HCT116 (cell line): Measurements from ENCODE around the gene TRIOBP. TPM values are rescaled to one million over a fixed set of nuclear protein-coding genes. Genes with fewer than 3 reads are reported as not detected.

Experiments used
- ATAC-seq: fragments of 200-7000 bp; cut with Tn5 transposase; 2 replicates; pipeline ENCODE4 v1.9.1; 2020; ENCODE audit warnings: mild to moderate bottlenecking, moderate library complexity
- BruUV-seq: library from RNA; stranded (reverse); fragments of 400-500 nt; replicated peaks from 2 replicates; lab custom pipeline; 2021; lab: Mats Ljungman, UMichigan
- CTCF ChIA-PET: fragments of 300-600 bp; sonication (Branson Sonifier 250); formaldehyde crosslinking; loops from one replicate; lab custom pipeline; 2021; ENCODE audit warnings: antibody characterized with exemption; lab: Charles Lee
- POLR2A ChIA-PET: fragments of 300-600, 350-600 bp; sonication (Branson Sonifier 250); formaldehyde crosslinking; loops from one replicate; lab custom pipeline; 2021; ENCODE audit warnings: antibody characterized with exemption; lab: Charles Lee
- RAD21 ChIA-PET, 2 experiments: fragments of 300-600 bp; sonication (Branson Sonifier 250); formaldehyde crosslinking; loops; one replicate each; lab custom pipeline; 2023; ENCODE audit warnings: low total read pairs in 2 of 2; ENCODE audit not compliant: uncharacterized antibody in 2 of 2, unreplicated experiment in 2 of 2, low non-redundant PET in 1 of 2; lab: Charles Lee
- DNase-seq: peaks from one replicate; pipeline ENCODE4 v3.0.0-alpha.2; 2010; ENCODE audit warnings: low read depth, low spot score
- H2AFZ ChIP-seq: fragments of 200-600 bp; shearing (Covaris generic), sonication (generic); 2 replicates; pipeline ENCODE4 v1.6.1; 2017; ENCODE audit warnings: low read depth, mixed run types, mixed read lengths, antibody characterized with exemption, low read length; ENCODE audit not compliant: poor library complexity, severe bottlenecking
- H3K27ac ChIP-seq: 2 replicates; pipeline ENCODE4 v1.5.1; 2012; ENCODE audit warnings: low read depth, low read length
- H3K27me3 ChIP-seq: fragments of 200-600 bp; sonication (generic); 2 replicates; pipeline ENCODE4 v1.6.1; 2016; ENCODE audit warnings: mixed run types, low read length, mixed read lengths; ENCODE audit not compliant: insufficient read depth
- H3K36me3 ChIP-seq, 2 experiments: fragments of 200-500 bp in 1 of 2; fragments of 200-600 bp in 1 of 2; sonication (Bioruptor generic) in 1 of 2; sonication (generic) in 1 of 2; 2 replicates each; pipeline versions ENCODE4 v1.5.1 to v1.6.1; 2014 to 2016; ENCODE audit warnings: low read length in 2 of 2, inconsistent platforms in 1 of 2, mixed read lengths in 1 of 2, mixed run types in 1 of 2; ENCODE audit not compliant: insufficient read depth in 2 of 2, control insufficient read depth in 1 of 2
- H3K4me1 ChIP-seq, 2 experiments: fragments of 200-600 bp in 1 of 2; sonication (generic) in 1 of 2; 2 replicates each; pipeline versions ENCODE4 v1.5.1 to v1.6.1; 2012 to 2017; ENCODE audit warnings: low read length in 2 of 2, inconsistent platforms in 1 of 2, mild to moderate bottlenecking in 1 of 2, mixed read lengths in 1 of 2, mixed run types in 1 of 2, moderate library complexity in 1 of 2; ENCODE audit not compliant: insufficient read depth in 2 of 2, control insufficient read depth in 1 of 2
- H3K4me2 ChIP-seq: fragments of 200-600 bp; sonication (generic); 2 replicates; pipeline ENCODE4 v1.6.1; 2017; ENCODE audit warnings: mixed run types, low read length, mixed read lengths
- H3K4me3 ChIP-seq, 2 experiments: fragments of 200-600 bp in 1 of 2; sonication (generic) in 1 of 2; replicated peaks in 1 of 2; 2 replicates each; pipeline ENCODE4 v1.5.1; 2011 to 2016; ENCODE audit warnings: low read length in 2 of 2, control low read depth in 1 of 2, low read depth in 1 of 2, mild to moderate bottlenecking in 1 of 2, mixed read lengths in 1 of 2, mixed run types in 1 of 2
- H3K79me2 ChIP-seq: fragments of 200-600 bp; sonication (generic); 2 replicates; pipeline ENCODE4 v1.6.1; 2017; ENCODE audit warnings: mild to moderate bottlenecking, mixed run types, low read length, moderate library complexity, mixed read lengths; ENCODE audit not compliant: insufficient read depth
- H3K9ac ChIP-seq: fragments of 200-600 bp; sonication (generic); 2 replicates; pipeline ENCODE4 v1.6.1; 2016; ENCODE audit warnings: low read length, mixed read lengths
- H3K9me2 ChIP-seq: fragments of 200-600 bp; sonication (generic), shearing (Covaris generic); 2 replicates; pipeline ENCODE4 v1.6.1; 2017; ENCODE audit warnings: mixed run types, mild to moderate bottlenecking, moderate library complexity; ENCODE audit not compliant: insufficient read depth
- H3K9me3 ChIP-seq, 2 experiments: fragments of 200-500 bp in 1 of 2; fragments of 200-600 bp in 1 of 2; sonication (Bioruptor generic) in 1 of 2; sonication (generic) in 1 of 2; 2 replicates each; pipeline ENCODE4 v1.6.1; 2014 to 2017; ENCODE audit warnings: low read length in 2 of 2, mixed read lengths in 2 of 2, inconsistent platforms in 1 of 2, low read depth in 1 of 2, mild to moderate bottlenecking in 1 of 2, mixed run types in 1 of 2, moderate library complexity in 1 of 2; ENCODE audit not compliant: control insufficient read depth in 1 of 2, insufficient read depth in 1 of 2
- H4K20me1 ChIP-seq: fragments of 200-600 bp; sonication (generic), shearing (Covaris generic); 2 replicates; pipeline ENCODE4 v1.6.1; 2017; ENCODE audit warnings: mixed run types, mild to moderate bottlenecking, moderate library complexity; ENCODE audit not compliant: insufficient read depth
- CBX3 ChIP-seq: IDR thresholded peaks from 2 replicates; pipeline ENCODE4 v1.6.1; 2012; ENCODE audit warnings: low read depth
- CEBPB ChIP-seq: IDR thresholded peaks from 2 replicates; pipeline ENCODE4 v1.6.1; 2012; ENCODE audit warnings: low read depth
- ELF1 ChIP-seq: IDR thresholded peaks from 2 replicates; pipeline ENCODE4 v1.6.1; 2012; ENCODE audit warnings: low read depth, borderline replicate concordance
- FOSL1 ChIP-seq: IDR thresholded peaks from 2 replicates; pipeline ENCODE4 v1.6.1; 2012; ENCODE audit warnings: low read depth
- JUND ChIP-seq: IDR thresholded peaks from 2 replicates; pipeline ENCODE4 v1.6.1; 2012
- POLR2AphosphoS5 ChIP-seq: IDR thresholded peaks from 2 replicates; pipeline ENCODE4 v1.6.1; 2011; ENCODE audit warnings: mild to moderate bottlenecking, low read depth, low read length, moderate library complexity
- RAD21 ChIP-seq: IDR thresholded peaks from 2 replicates; pipeline ENCODE4 v1.6.1; 2012; ENCODE audit warnings: low read depth, mild to moderate bottlenecking
- SIN3A ChIP-seq: IDR thresholded peaks from 2 replicates; pipeline ENCODE4 v1.6.1; 2012; ENCODE audit warnings: low read depth
- SP1 ChIP-seq: IDR thresholded peaks from 2 replicates; pipeline ENCODE4 v1.6.1; 2012; ENCODE audit warnings: low read depth
- SRF ChIP-seq: IDR thresholded peaks from 2 replicates; pipeline ENCODE4 v1.6.1; 2012; ENCODE audit warnings: low read depth
- TCF7L2 ChIP-seq: IDR thresholded peaks from 2 replicates; pipeline ENCODE4 v1.7.0; 2011; ENCODE audit warnings: borderline replicate concordance, inconsistent platforms; ENCODE audit not compliant: insufficient read depth, insufficient read length; ENCODE audit errors: extremely low read depth
- YY1 ChIP-seq: IDR thresholded peaks from 2 replicates; pipeline ENCODE4 v1.6.1; 2011; ENCODE audit warnings: low read length, low read depth, moderate library complexity, mild to moderate bottlenecking; ENCODE audit not compliant: insufficient replicate concordance; ENCODE audit errors: extremely low read depth
- ZFX ChIP-seq: fragments of 450-650 bp; IDR thresholded peaks from 2 replicates; pipeline ENCODE4 v1.6.1; 2017
- ZNF274 ChIP-seq: fragments of 200-500 bp; sonication (Bioruptor generic); IDR thresholded peaks from 2 replicates; pipeline ENCODE4 v1.6.1; 2014; ENCODE audit warnings: mild to moderate bottlenecking, low read depth, low read length, inconsistent platforms
- intact Hi-C: fragments of 100-400 bp; cut with micrococcal nuclease; formaldehyde crosslinking; loops from 2 replicates; pipeline ENCODE4 v1.10.0; 2022
- total RNA-seq: library from RNA; stranded (reverse); gene quantifications from one replicate; pipeline ENCODE4 v1.2.1, GENCODE V29; 2021; ENCODE audit not compliant: unreplicated experiment
- TF ChIP-seq, protein P1 (sequence below): IDR thresholded peaks from 2 replicates; pipeline ENCODE4 v1.6.1; 2012; ENCODE audit warnings: low read depth
- TF ChIP-seq, protein P2 (sequence below): IDR thresholded peaks from 2 replicates; pipeline ENCODE4 v1.6.1; 2012
- TF ChIP-seq, protein P3 (sequence below): IDR thresholded peaks from 2 replicates; pipeline ENCODE4 v1.6.1; 2012
- TF ChIP-seq, protein P4 (sequence below), 3 experiments: fragments of 200-600 bp in 1 of 3; sonication (generic) in 1 of 3; IDR thresholded peaks in 2 of 3; conservative IDR thresholded peaks in 1 of 3; 2 replicates each; pipeline ENCODE4 v1.5.1; 2012 to 2017; ENCODE audit warnings: low read depth in 2 of 3, low read length in 2 of 3, antibody characterized with exemption in 1 of 3, borderline replicate concordance in 1 of 3, control low read depth in 1 of 3, mild to moderate bottlenecking in 1 of 3, mixed read lengths in 1 of 3, mixed run types in 1 of 3, moderate library complexity in 1 of 3; ENCODE audit not compliant: insufficient read depth in 1 of 3
- TF ChIP-seq, protein P5 (sequence below): IDR thresholded peaks from 2 replicates; pipeline ENCODE4 v1.6.1; 2011; ENCODE audit warnings: mild to moderate bottlenecking, low read length, moderate library complexity; ENCODE audit not compliant: insufficient replicate concordance; ENCODE audit errors: extremely low read depth

Gene TRIOBP
- total RNA-seq, 1 experiment from 2014 or later: 244 TPM

DNA sequence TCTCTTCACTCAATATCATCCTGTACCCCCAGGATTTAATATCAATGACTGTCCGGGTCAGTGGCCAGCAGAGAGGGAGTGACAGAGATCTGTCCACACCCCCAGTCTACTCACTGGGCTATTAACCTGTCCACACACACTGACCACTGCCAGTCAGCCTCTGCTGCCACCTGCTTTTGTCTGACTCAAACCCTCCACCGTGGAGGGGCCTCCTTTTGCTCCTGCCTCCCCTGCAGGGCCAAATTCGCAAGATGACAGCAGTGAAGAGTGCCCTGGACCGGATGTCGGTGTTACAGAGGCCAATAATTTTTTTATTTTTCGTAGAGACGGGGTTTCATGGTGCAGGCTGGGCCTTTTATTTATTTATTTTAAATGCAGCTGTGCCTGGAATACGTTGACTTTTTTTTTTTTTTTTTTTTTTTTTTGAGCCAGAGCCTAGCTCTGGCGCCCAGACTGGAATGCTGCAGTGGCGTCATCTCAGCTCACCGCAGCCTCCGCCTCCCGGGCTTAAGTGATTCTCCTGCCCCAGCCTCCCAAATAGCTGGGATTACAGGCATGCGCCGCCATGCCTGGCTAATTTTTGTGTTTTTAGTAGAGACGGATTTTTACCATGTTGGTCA is 33.2 kb upstream of the TRIOBP start:
- TF ChIP-seq SIN3A: no peak
- TF ChIP-seq SP1: no peak
- TF ChIP-seq, protein P1, sequence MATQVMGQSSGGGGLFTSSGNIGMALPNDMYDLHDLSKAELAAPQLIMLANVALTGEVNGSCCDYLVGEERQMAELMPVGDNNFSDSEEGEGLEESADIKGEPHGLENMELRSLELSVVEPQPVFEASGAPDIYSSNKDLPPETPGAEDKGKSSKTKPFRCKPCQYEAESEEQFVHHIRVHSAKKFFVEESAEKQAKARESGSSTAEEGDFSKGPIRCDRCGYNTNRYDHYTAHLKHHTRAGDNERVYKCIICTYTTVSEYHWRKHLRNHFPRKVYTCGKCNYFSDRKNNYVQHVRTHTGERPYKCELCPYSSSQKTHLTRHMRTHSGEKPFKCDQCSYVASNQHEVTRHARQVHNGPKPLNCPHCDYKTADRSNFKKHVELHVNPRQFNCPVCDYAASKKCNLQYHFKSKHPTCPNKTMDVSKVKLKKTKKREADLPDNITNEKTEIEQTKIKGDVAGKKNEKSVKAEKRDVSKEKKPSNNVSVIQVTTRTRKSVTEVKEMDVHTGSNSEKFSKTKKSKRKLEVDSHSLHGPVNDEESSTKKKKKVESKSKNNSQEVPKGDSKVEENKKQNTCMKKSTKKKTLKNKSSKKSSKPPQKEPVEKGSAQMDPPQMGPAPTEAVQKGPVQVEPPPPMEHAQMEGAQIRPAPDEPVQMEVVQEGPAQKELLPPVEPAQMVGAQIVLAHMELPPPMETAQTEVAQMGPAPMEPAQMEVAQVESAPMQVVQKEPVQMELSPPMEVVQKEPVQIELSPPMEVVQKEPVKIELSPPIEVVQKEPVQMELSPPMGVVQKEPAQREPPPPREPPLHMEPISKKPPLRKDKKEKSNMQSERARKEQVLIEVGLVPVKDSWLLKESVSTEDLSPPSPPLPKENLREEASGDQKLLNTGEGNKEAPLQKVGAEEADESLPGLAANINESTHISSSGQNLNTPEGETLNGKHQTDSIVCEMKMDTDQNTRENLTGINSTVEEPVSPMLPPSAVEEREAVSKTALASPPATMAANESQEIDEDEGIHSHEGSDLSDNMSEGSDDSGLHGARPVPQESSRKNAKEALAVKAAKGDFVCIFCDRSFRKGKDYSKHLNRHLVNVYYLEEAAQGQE: no peak
- TF ChIP-seq CBX3: no peak
- TF ChIP-seq, protein P2, sequence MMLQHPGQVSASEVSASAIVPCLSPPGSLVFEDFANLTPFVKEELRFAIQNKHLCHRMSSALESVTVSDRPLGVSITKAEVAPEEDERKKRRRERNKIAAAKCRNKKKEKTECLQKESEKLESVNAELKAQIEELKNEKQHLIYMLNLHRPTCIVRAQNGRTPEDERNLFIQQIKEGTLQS: no peak
- no peak for TF ChIP-seq YY1
- TF ChIP-seq, protein P3, sequence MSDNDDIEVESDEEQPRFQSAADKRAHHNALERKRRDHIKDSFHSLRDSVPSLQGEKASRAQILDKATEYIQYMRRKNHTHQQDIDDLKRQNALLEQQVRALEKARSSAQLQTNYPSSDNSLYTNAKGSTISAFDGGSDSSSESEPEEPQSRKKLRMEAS: no peak
- TF ChIP-seq, protein P4, sequence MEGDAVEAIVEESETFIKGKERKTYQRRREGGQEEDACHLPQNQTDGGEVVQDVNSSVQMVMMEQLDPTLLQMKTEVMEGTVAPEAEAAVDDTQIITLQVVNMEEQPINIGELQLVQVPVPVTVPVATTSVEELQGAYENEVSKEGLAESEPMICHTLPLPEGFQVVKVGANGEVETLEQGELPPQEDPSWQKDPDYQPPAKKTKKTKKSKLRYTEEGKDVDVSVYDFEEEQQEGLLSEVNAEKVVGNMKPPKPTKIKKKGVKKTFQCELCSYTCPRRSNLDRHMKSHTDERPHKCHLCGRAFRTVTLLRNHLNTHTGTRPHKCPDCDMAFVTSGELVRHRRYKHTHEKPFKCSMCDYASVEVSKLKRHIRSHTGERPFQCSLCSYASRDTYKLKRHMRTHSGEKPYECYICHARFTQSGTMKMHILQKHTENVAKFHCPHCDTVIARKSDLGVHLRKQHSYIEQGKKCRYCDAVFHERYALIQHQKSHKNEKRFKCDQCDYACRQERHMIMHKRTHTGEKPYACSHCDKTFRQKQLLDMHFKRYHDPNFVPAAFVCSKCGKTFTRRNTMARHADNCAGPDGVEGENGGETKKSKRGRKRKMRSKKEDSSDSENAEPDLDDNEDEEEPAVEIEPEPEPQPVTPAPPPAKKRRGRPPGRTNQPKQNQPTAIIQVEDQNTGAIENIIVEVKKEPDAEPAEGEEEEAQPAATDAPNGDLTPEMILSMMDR (IDR thresholded peaks at IDR 0.05 in 2 of 3, conservative IDR thresholded peaks at IDR 0.05 in 1 of 3; ENCODE audit: borderline replicate concordance in 1 of 3, insufficient read depth in 1 of 3, low read depth in 2 of 3, low read length in 2 of 3): no peak
- TF ChIP-seq SRF: no peak
- no peak for TF ChIP-seq FOSL1
- no peak for TF ChIP-seq CEBPB
- no peak for TF ChIP-seq TCF7L2
- no peak for TF ChIP-seq ZNF274
- TF ChIP-seq RAD21: no peak
- TF ChIP-seq POLR2AphosphoS5: no peak
- TF ChIP-seq ELF1: no peak
- TF ChIP-seq, protein P5, sequence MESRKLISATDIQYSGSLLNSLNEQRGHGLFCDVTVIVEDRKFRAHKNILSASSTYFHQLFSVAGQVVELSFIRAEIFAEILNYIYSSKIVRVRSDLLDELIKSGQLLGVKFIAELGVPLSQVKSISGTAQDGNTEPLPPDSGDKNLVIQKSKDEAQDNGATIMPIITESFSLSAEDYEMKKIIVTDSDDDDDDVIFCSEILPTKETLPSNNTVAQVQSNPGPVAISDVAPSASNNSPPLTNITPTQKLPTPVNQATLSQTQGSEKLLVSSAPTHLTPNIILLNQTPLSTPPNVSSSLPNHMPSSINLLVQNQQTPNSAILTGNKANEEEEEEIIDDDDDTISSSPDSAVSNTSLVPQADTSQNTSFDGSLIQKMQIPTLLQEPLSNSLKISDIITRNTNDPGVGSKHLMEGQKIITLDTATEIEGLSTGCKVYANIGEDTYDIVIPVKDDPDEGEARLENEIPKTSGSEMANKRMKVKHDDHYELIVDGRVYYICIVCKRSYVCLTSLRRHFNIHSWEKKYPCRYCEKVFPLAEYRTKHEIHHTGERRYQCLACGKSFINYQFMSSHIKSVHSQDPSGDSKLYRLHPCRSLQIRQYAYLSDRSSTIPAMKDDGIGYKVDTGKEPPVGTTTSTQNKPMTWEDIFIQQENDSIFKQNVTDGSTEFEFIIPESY: no peak
- TF ChIP-seq ZFX: no peak
- TF ChIP-seq JUND: no peak
- H3K9me3 ChIP-seq: no peaks in the 10 kb centered on the region
- H3K4me1 ChIP-seq: peaks cover 18 to 46% of the 10 kb centered on the region in 2 experiments
- ATAC-seq: no peak
- H3K27me3 ChIP-seq: no peaks in the 10 kb centered on the region
- RAD21 ChIA-PET: no interaction called here
- POLR2A ChIA-PET: interaction anchor here (0.9 to 4.5 kb wide), 4 partner anchors 12 to 55 kb away, joined by 3 to 23 read pairs (median 4); partner anchors contain the start of genes GGA1 and LGALS1
- H3K27ac ChIP-seq: no peak overlapping the region
- no peak overlapping the region for H3K4me3 ChIP-seq
- CTCF ChIA-PET: interaction anchor here (0.9 to 1.2 kb wide), 2 partner anchors 13 to 20 kb away, joined by 3 to 4 read pairs; no protein-coding TSS in a partner anchor
- no peak overlapping the region for H2AFZ ChIP-seq
- peaks cover 55% of the 10 kb centered on the region for H3K79me2 ChIP-seq
- no peaks in the 10 kb centered on the region for H3K9me2 ChIP-seq
- peaks cover 8 to 25% of the 10 kb centered on the region in 2 experiments; a peak in 1 of 4 replicates for H3K36me3 ChIP-seq
- no peaks in the 10 kb centered on the region for H4K20me1 ChIP-seq
- no peak overlapping the region for H3K9ac ChIP-seq
- DNase-seq: no peak
- intact Hi-C loops: no loop called here
- H3K4me2 ChIP-seq: no peak overlapping the region
- BruUV-seq: no TSS peak
